Measurements from ENCODE around the gene CERS3. TPM values are rescaled to one million over a fixed set of nuclear protein-coding genes. Genes with fewer than 3 reads are reported as not detected.
A peak's percentile ranks its signal among the peaks of the same experiment; 100 is the strongest.

CERS3 gene
- total RNA-seq, 4 donors from 2014 or later, result 0.21 TPM; not detected in 3

GRCh38 chr15:100373120-100373896 is 155.4 kb downstream of the CERS3 start:
- H3K27ac ChIP-seq, result peak overlapping the region in 1 of 4 donors; percentile 50
- H3K27me3 ChIP-seq, result peaks cover 0 to 38% of the 10 kb centered on the region in 2 donors
- 3 to 4% methylated on average over 42 of the region's 82 CpGs for WGBS, 2 donors
- TF ChIP-seq CTCF (IDR thresholded peaks at IDR 0.05) (no peak), EP300 (IDR thresholded peaks at IDR 0.05) (no peak), POLR2A (IDR thresholded peaks at IDR 0.05) (no peak)
- peak overlapping the region in 3 of 4 donors; percentile 20 to 54 (median 21) for H3K4me3 ChIP-seq
- H3K9me3 ChIP-seq, result peaks cover 0 to 34% (median 5%) of the 10 kb centered on the region in 4 donors
- DNase-seq (ENCODE audit: low spot score in 2 of 2), result no peak
- H3K36me3 ChIP-seq, result no peaks in the 10 kb centered on the region
- peaks cover 0 to 15% (median 0%) of the 10 kb centered on the region in 4 donors for H3K4me1 ChIP-seq

- no peaks in the 10 kb centered on the region for H3K36me3 ChIP-seq
- H3K4me1 ChIP-seq, result peaks cover 0 to 15% (median 0%) of the 10 kb centered on the region in 4 donors
- WGBS, 2 donors, result 23 to 27% methylated on average over 9 of the region's 9 CpGs
- H3K27ac ChIP-seq, result peak overlapping the region in 1 of 4 donors; percentile 50
- peaks cover 0 to 28% (median 5%) of the 10 kb centered on the region in 4 donors for H3K9me3 ChIP-seq
- peak overlapping the region in 3 of 4 donors; percentile 20 to 54 (median 21) for H3K4me3 ChIP-seq
- no peak for DNase-seq (ENCODE audit: low spot score in 2 of 2)
- no peak for TF ChIP-seq CTCF (IDR thresholded peaks at IDR 0.05)
- no peak for TF ChIP-seq POLR2A (IDR thresholded peaks at IDR 0.05)
- TF ChIP-seq EP300 (IDR thresholded peaks at IDR 0.05), result no peak
- H3K27me3 ChIP-seq, result peaks cover 0 to 38% of the 10 kb centered on the region in 2 donors
These were observed 156.0 kb downstream of the CERS3 start for GRCh38 chr15:100372739-100373119.

- peaks cover 0 to 7% (median 0%) of the 10 kb centered on the region in 4 donors for H3K9me3 ChIP-seq
- H3K4me1 ChIP-seq, result peaks cover 0 to 8% (median 1%) of the 10 kb centered on the region in 4 donors
- TF ChIP-seq EP300 (IDR thresholded peaks at IDR 0.05) (no peak), CTCF (IDR thresholded peaks at IDR 0.05) (no peak), POLR2A (IDR thresholded peaks at IDR 0.05) (no peak)
- no peak for DNase-seq (ENCODE audit: low spot score in 2 of 2)
- H3K27me3 ChIP-seq, result peaks cover 0 to 12% of the 10 kb centered on the region in 2 donors
- H3K27ac ChIP-seq, result no peak overlapping the region
- H3K36me3 ChIP-seq, result no peaks in the 10 kb centered on the region
- 80 to 82% methylated on average over 2 of the region's 2 CpGs for WGBS, 2 donors
- no peak overlapping the region for H3K4me3 ChIP-seq
These were observed 173.4 kb downstream of the CERS3 start for GRCh38 chr15:100355342-100355741.

GRCh38 chr15:100353449-100353848 is 175.3 kb downstream of the CERS3 start:
- TF ChIP-seq EP300 (IDR thresholded peaks at IDR 0.05), result no peak
- TF ChIP-seq POLR2A (IDR thresholded peaks at IDR 0.05), result no peak
- no peak for TF ChIP-seq CTCF (IDR thresholded peaks at IDR 0.05)
- no peak overlapping the region for H3K27ac ChIP-seq
- no peaks in the 10 kb centered on the region for H3K36me3 ChIP-seq
- no peak for DNase-seq (ENCODE audit: low spot score in 2 of 2)
- no peaks in the 10 kb centered on the region for H3K9me3 ChIP-seq
- 72 to 84% methylated on average over 3 of the region's 3 CpGs for WGBS, 2 donors
- peaks cover 0 to 18% (median 4%) of the 10 kb centered on the region in 4 donors for H3K4me1 ChIP-seq
- no peak overlapping the region for H3K4me3 ChIP-seq
- H3K27me3 ChIP-seq, result peaks cover 0 to 12% of the 10 kb centered on the region in 2 donors
